Activated CD4-positive, alpha-beta memory T cell treated with anti-CD3 and anti-CD28 coated beads, Interleukin-2, amount 10 ng/mL, durations not matched to agents 7 days and 5 days (primary cell): ENCODE data around the gene MX2. TPM values are rescaled to one million over a fixed set of nuclear protein-coding genes. Genes with fewer than 3 reads are reported as not detected.
"Not testable (repeated sequence)": the region's sequence is repeated elsewhere in the genome, so short reads cannot be mapped to it uniquely, and the experiment has no call there.

ENCODE experiments used
- CTCF ChIA-PET: fragments of 350-600 bp; sonication (Branson Sonifier 250); formaldehyde crosslinking; loops from one replicate; lab custom pipeline; 2021; ENCODE audit warnings: antibody characterized with exemption, inconsistent platforms; lab: Charles Lee
- POLR2A ChIA-PET: fragments of 350-600 bp; sonication (Branson Sonifier 250); formaldehyde crosslinking; loops from one replicate; lab custom pipeline; 2021; ENCODE audit warnings: antibody characterized with exemption; lab: Charles Lee
- DNase-seq: peaks from one replicate; pipeline ENCODE4 v3.0.0-alpha.2; 2020
- H3K27ac Mint-ChIP-seq: one replicate; pipeline ENCODE4 v1.8.0; 2021; ENCODE audit warnings: mild to moderate bottlenecking, mixed read lengths
- H3K27me3 Mint-ChIP-seq: one replicate; pipeline ENCODE4 v1.8.0; 2021; ENCODE audit warnings: mixed read lengths
- H3K36me3 Mint-ChIP-seq: one replicate; pipeline ENCODE4 v1.8.0; 2021; ENCODE audit warnings: low read depth, mixed read lengths
- H3K4me1 Mint-ChIP-seq: one replicate; pipeline ENCODE4 v1.8.0; 2021; ENCODE audit warnings: mixed read lengths
- H3K4me3 Mint-ChIP-seq: one replicate; pipeline ENCODE4 v1.8.0; 2021; ENCODE audit warnings: mild to moderate bottlenecking, mixed read lengths
- H3K9me3 Mint-ChIP-seq: one replicate; pipeline ENCODE4 v1.8.0; 2021; ENCODE audit warnings: mixed read lengths
- total RNA-seq, 2 experiments: library from RNA; stranded (reverse); gene quantifications; one replicate each; pipeline ENCODE4 v1.2.3, GENCODE V29; 2021

MX2 gene
- total RNA-seq: 100 to 1,000 TPM; 167 to 171 TPM

GRCh38 chr21:41361786-41362604 is at the start of gene MX2:
TSS of gene MX2 (plus strand) at chr21:41362027. CDS start at chr21:41376907, 14,880 bp downstream.
- Mint-ChIP-seq H3K4me1 (peaks cover 56% of the 10 kb centered on the region), H3K36me3 (peaks cover 48% of the 10 kb centered on the region), H3K4me3 (peak within 1 kb of the TSS; percentile 94), H3K9me3 (no peaks in the 10 kb centered on the region), H3K27ac (peak within 1 kb of the TSS; percentile 97), H3K27me3 (peaks cover 5% of the 10 kb centered on the region)
- POLR2A ChIA-PET: interaction anchor here (1.0 to 5.8 kb wide), 16 partner anchors 9 to 872 kb away, joined by 3 to 116 read pairs (median 4); partner anchors contain the start of gene MX1
- CTCF ChIA-PET: interaction anchor here (1.8 to 3.1 kb wide), 2 partner anchors 63 to 79 kb away, joined by 7 to 10 read pairs; partner anchors contain the start of gene MX1
- DNase-seq: peak; percentile 88

- H3K27me3 Mint-ChIP-seq: peaks cover 52% of the 10 kb centered on the region
- H3K27ac Mint-ChIP-seq, POLR2A ChIA-PET, H3K9me3 Mint-ChIP-seq, CTCF ChIA-PET, DNase-seq, H3K36me3 Mint-ChIP-seq, H3K4me1 Mint-ChIP-seq, H3K4me3 Mint-ChIP-seq: not testable (repeated sequence)
Observed at GRCh38 chr21:41313285-41314164, 48.3 kb upstream of the MX2 start.

GRCh38 chr21:41315726-41316125 is 46.1 kb upstream of the MX2 start:
- CTCF ChIA-PET: no interaction called here
- Mint-ChIP-seq H3K36me3 (no peaks in the 10 kb centered on the region), H3K27me3 (peaks cover 57% of the 10 kb centered on the region), H3K4me1 (no peaks in the 10 kb centered on the region), H3K9me3 (no peaks in the 10 kb centered on the region), H3K27ac (no peak overlapping the region), H3K4me3 (no peak overlapping the region)
- no peak for DNase-seq
- POLR2A ChIA-PET: no interaction called here

- H3K4me1 Mint-ChIP-seq: no peaks in the 10 kb centered on the region
- peaks cover 61% of the 10 kb centered on the region for H3K27me3 Mint-ChIP-seq
- H3K4me3 Mint-ChIP-seq: no peak within 1 kb of the TSS
- CTCF ChIA-PET: no interaction called here
- DNase-seq: no peak
- no peaks in the 10 kb centered on the region for H3K36me3 Mint-ChIP-seq
- POLR2A ChIA-PET: no interaction called here
- no peak within 1 kb of the TSS for H3K27ac Mint-ChIP-seq
- no peaks in the 10 kb centered on the region for H3K9me3 Mint-ChIP-seq
Observed at GRCh38 chr21:41316200-41317062, 45.4 kb upstream of the MX2 start, which contains the start of gene FAM3B. TSS of gene FAM3B (plus strand) at chr21:41316801. CDS start at chr21:41316880, 79 bp downstream.

GRCh38 chr21:41317063-41317392 is 44.8 kb upstream of the MX2 start:
- ChIA-PET POLR2A (no interaction called here), CTCF (no interaction called here)
- H3K27me3 Mint-ChIP-seq: peaks cover 60% of the 10 kb centered on the region
- no peaks in the 10 kb centered on the region for H3K4me1 Mint-ChIP-seq
- H3K36me3 Mint-ChIP-seq: no peaks in the 10 kb centered on the region
- no peak overlapping the region for H3K4me3 Mint-ChIP-seq
- no peak for DNase-seq
- H3K27ac Mint-ChIP-seq: no peak overlapping the region
- H3K9me3 Mint-ChIP-seq: no peaks in the 10 kb centered on the region

- DNase-seq: no peak
Observed at GRCh38 chr21:41317458-41317857, 44.4 kb upstream of the MX2 start.

GRCh38 chr21:41318218-41318617 is 43.6 kb upstream of the MX2 start:
- Mint-ChIP-seq H3K4me3 (no peak overlapping the region), H3K36me3 (no peaks in the 10 kb centered on the region), H3K27me3 (peaks cover 56% of the 10 kb centered on the region), H3K27ac (no peak overlapping the region), H3K9me3 (no peaks in the 10 kb centered on the region), H3K4me1 (no peaks in the 10 kb centered on the region)
- CTCF ChIA-PET: no interaction called here
- POLR2A ChIA-PET: no interaction called here
- DNase-seq: no peak

More at GRCh38 chr21:41317458-41317857, 44.4 kb upstream of the MX2 start:
- CTCF ChIA-PET: no interaction called here
- Mint-ChIP-seq H3K36me3 (no peaks in the 10 kb centered on the region), H3K4me3 (no peak overlapping the region), H3K9me3 (no peaks in the 10 kb centered on the region), H3K4me1 (no peaks in the 10 kb centered on the region), H3K27ac (no peak overlapping the region), H3K27me3 (peaks cover 60% of the 10 kb centered on the region)
- POLR2A ChIA-PET: no interaction called here

GRCh38 chr21:41319273-41319672 is 42.6 kb upstream of the MX2 start:
- ChIA-PET POLR2A (no interaction called here), CTCF (no interaction called here)
- Mint-ChIP-seq H3K27me3 (peaks cover 53% of the 10 kb centered on the region), H3K4me3 (no peak overlapping the region), H3K27ac (no peak overlapping the region), H3K4me1 (no peaks in the 10 kb centered on the region), H3K9me3 (no peaks in the 10 kb centered on the region), H3K36me3 (no peaks in the 10 kb centered on the region)
- no peak for DNase-seq

GRCh38 chr21:41321211-41321907 is 40.5 kb upstream of the MX2 start:
- Mint-ChIP-seq H3K27ac (no peak overlapping the region), H3K27me3 (peaks cover 34% of the 10 kb centered on the region), H3K4me3 (no peak overlapping the region), H3K36me3 (no peaks in the 10 kb centered on the region), H3K9me3 (no peaks in the 10 kb centered on the region), H3K4me1 (no peaks in the 10 kb centered on the region)
- no peak for DNase-seq
- ChIA-PET POLR2A (no interaction called here), CTCF (no interaction called here)

- DNase-seq: no peak
- Mint-ChIP-seq H3K9me3 (no peaks in the 10 kb centered on the region), H3K27ac (no peak overlapping the region), H3K27me3 (peaks cover 34% of the 10 kb centered on the region), H3K4me3 (no peak overlapping the region), H3K4me1 (no peaks in the 10 kb centered on the region), H3K36me3 (no peaks in the 10 kb centered on the region)
- POLR2A ChIA-PET: no interaction called here
- CTCF ChIA-PET: no interaction called here
Observed at GRCh38 chr21:41321908-41322495, 39.8 kb upstream of the MX2 start.

- no peaks in the 10 kb centered on the region for H3K36me3 Mint-ChIP-seq
- peaks cover 27% of the 10 kb centered on the region for H3K27me3 Mint-ChIP-seq
- ChIA-PET CTCF (no interaction called here), POLR2A (no interaction called here)
- H3K4me1 Mint-ChIP-seq: no peaks in the 10 kb centered on the region
- H3K4me3 Mint-ChIP-seq: no peak overlapping the region
- no peak for DNase-seq
- H3K27ac Mint-ChIP-seq: no peak overlapping the region
- H3K9me3 Mint-ChIP-seq: no peaks in the 10 kb centered on the region
Observed at GRCh38 chr21:41322496-41323382, 39.1 kb upstream of the MX2 start.
